GM23338 (cell line): ENCODE data around the gene ZNF440. TPM values are rescaled to one million over a fixed set of nuclear protein-coding genes. Genes with fewer than 3 reads are reported as not detected.

Experiments
- ATAC-seq: fragments of 200-7000 bp; cut with Tn5 transposase; 3 replicates; pipeline ENCODE4 v1.9.1; 2020
- DNase-seq: peaks from one replicate; pipeline ENCODE4 v3.0.0-alpha.2; 2015; ENCODE audit warnings: low spot score
- H2AFZ ChIP-seq: fragments of 200-600 bp; sonication (generic); 2 replicates; pipeline ENCODE4 v1.8.0; 2016; ENCODE audit warnings: antibody characterized with exemption, mild to moderate bottlenecking, moderate library complexity
- H3F3A ChIP-seq: fragments of 200-600 bp; sonication (generic); replicated peaks from 2 replicates; pipeline ENCODE4 v1.8.0; 2017; ENCODE audit warnings: antibody characterized with exemption, mixed run types, low read depth
- H3K27ac ChIP-seq: fragments of 200-600 bp; sonication (generic); 2 replicates; pipeline ENCODE4 v1.6.1; 2016; ENCODE audit warnings: low read depth
- H3K27me3 ChIP-seq: fragments of 200-600 bp; sonication (generic); 2 replicates; pipeline ENCODE4 v1.8.0; 2016; ENCODE audit warnings: mild to moderate bottlenecking, mixed run types, moderate library complexity; ENCODE audit not compliant: insufficient read depth
- H3K36me3 ChIP-seq: fragments of 200-600 bp; sonication (generic); 2 replicates; pipeline ENCODE4 v1.8.0; 2016; ENCODE audit warnings: mild to moderate bottlenecking; ENCODE audit not compliant: insufficient read depth
- H3K4me1 ChIP-seq: fragments of 200-600 bp; sonication (generic); 2 replicates; pipeline ENCODE4 v1.8.0; 2016; ENCODE audit warnings: mild to moderate bottlenecking, moderate library complexity; ENCODE audit not compliant: insufficient read depth
- H3K4me2 ChIP-seq: fragments of 200-600 bp; sonication (generic); 2 replicates; pipeline ENCODE4 v1.7.1; 2017; ENCODE audit warnings: mixed run types
- H3K4me3 ChIP-seq: fragments of 200-600 bp; sonication (generic); 2 replicates; pipeline ENCODE4 v1.6.1; 2016; ENCODE audit warnings: mixed run types
- H3K79me2 ChIP-seq: fragments of 200-600 bp; sonication (generic); replicated peaks from 2 replicates; pipeline ENCODE4 v1.8.0; 2017; ENCODE audit warnings: mild to moderate bottlenecking; ENCODE audit not compliant: insufficient read depth
- H3K9me2 ChIP-seq: fragments of 200-600 bp; sonication (generic); 2 replicates; pipeline ENCODE4 v1.8.0; 2017; ENCODE audit not compliant: insufficient read depth
- H4K20me1 ChIP-seq: fragments of 200-600 bp; sonication (generic); replicated peaks from 2 replicates; pipeline ENCODE4 v1.8.0; 2017; ENCODE audit warnings: mild to moderate bottlenecking; ENCODE audit not compliant: insufficient read depth
- H3K27ac Mint-ChIP-seq: 2 replicates; pipeline ENCODE4 v1.8.0; 2020; ENCODE audit warnings: inconsistent platforms, mild to moderate bottlenecking, moderate library complexity, mixed read lengths
- H3K27me3 Mint-ChIP-seq: 3 replicates; pipeline ENCODE4 v1.8.0; 2022; ENCODE audit warnings: low read depth, mild to moderate bottlenecking, moderate library complexity, mixed read lengths, inconsistent platforms; ENCODE audit not compliant: insufficient read depth, poor library complexity
- H3K36me3 Mint-ChIP-seq: 3 replicates; pipeline ENCODE4 v1.8.0; 2021; ENCODE audit warnings: low read depth, mild to moderate bottlenecking, inconsistent platforms, moderate library complexity, mixed read lengths
- H3K4me1 Mint-ChIP-seq: 3 replicates; pipeline ENCODE4 v1.8.0; 2020; ENCODE audit warnings: mild to moderate bottlenecking, inconsistent platforms, mixed read lengths
- H3K4me3 Mint-ChIP-seq: 3 replicates; pipeline ENCODE4 v1.8.0; 2021; ENCODE audit warnings: moderate library complexity, mild to moderate bottlenecking, inconsistent platforms, mixed read lengths
- H3K9me3 Mint-ChIP-seq: 3 replicates; pipeline ENCODE4 v1.8.0; 2020; ENCODE audit warnings: moderate library complexity, mild to moderate bottlenecking, inconsistent platforms, mixed read lengths
- CREB1 ChIP-seq: fragments of 250-450 bp; sonication (Bioruptor Pico); IDR thresholded peaks from 2 replicates; pipeline ENCODE4 v1.5.0; 2020; ENCODE audit warnings: low read depth, mild to moderate bottlenecking, moderate library complexity
- CTCF ChIP-seq, 2 experiments: fragments of 200-600 bp in 1 of 2; sonication (generic) in 1 of 2; conservative IDR thresholded peaks; 2 replicates each; pipeline versions ENCODE4 v1.5.1 to v1.6.1; 2016 to 2017; ENCODE audit warnings: antibody characterized with exemption in 2 of 2, low read depth in 2 of 2, mild to moderate bottlenecking in 2 of 2, moderate library complexity in 1 of 2
- ETS1 ChIP-seq: IDR thresholded peaks from 2 replicates; pipeline ENCODE4 v1.6.1; 2016; ENCODE audit warnings: antibody characterized with exemption
- EZH2 ChIP-seq: fragments of 200-600 bp; sonication (generic); IDR thresholded peaks from one replicate; pipeline ENCODE4 v1.8.0; 2017; ENCODE audit warnings: antibody characterized with exemption, mild to moderate bottlenecking, low read depth; ENCODE audit not compliant: unreplicated experiment
- EZH2phosphoT487 ChIP-seq: fragments of 200-600 bp; sonication (generic); IDR thresholded peaks from one replicate; pipeline ENCODE4 v1.8.1; 2018; ENCODE audit warnings: antibody characterized with exemption; ENCODE audit not compliant: unreplicated experiment
- JUNB ChIP-seq: IDR thresholded peaks from one replicate; pipeline ENCODE4 v1.6.1; 2016; ENCODE audit warnings: antibody characterized with exemption; ENCODE audit not compliant: unreplicated experiment
- NANOG ChIP-seq: IDR thresholded peaks from 2 replicates; pipeline ENCODE4 v1.6.1; 2016; ENCODE audit warnings: antibody characterized with exemption, borderline replicate concordance
- POLR2AphosphoS5 ChIP-seq: IDR thresholded peaks from 2 replicates; pipeline ENCODE4 v1.6.1; 2016; ENCODE audit warnings: antibody characterized with exemption, low read depth
- REST ChIP-seq: IDR thresholded peaks from one replicate; pipeline ENCODE4 v1.6.1; 2018; ENCODE audit warnings: antibody characterized with exemption; ENCODE audit not compliant: unreplicated experiment
- STAT1 ChIP-seq: IDR thresholded peaks from one replicate; pipeline ENCODE4 v1.6.1; 2016; ENCODE audit warnings: antibody characterized with exemption; ENCODE audit not compliant: unreplicated experiment
- ZNF114 ChIP-seq: fragments of 250-450 bp; sonication (Bioruptor Pico); IDR thresholded peaks from 2 replicates; pipeline ENCODE4 v1.5.0; 2020; ENCODE audit warnings: mild to moderate bottlenecking, moderate library complexity
- ZNF331 ChIP-seq: fragments of 250-450 bp; sonication (Bioruptor Pico); IDR thresholded peaks from 2 replicates; pipeline ENCODE4 v1.5.0; 2020; ENCODE audit warnings: low read depth, mild to moderate bottlenecking, moderate library complexity
- ZNF462 ChIP-seq: fragments of 250-450 bp; sonication (Bioruptor Pico); IDR thresholded peaks from 2 replicates; pipeline ENCODE4 v1.5.0; 2020; ENCODE audit warnings: mild to moderate bottlenecking, moderate library complexity
- polyA plus RNA-seq: library from polyadenylated mRNA; unstranded; fragments of >200 nt; fragmentation: Nextera tagmentation; extraction: Ambion mirVana; gene quantifications from 2 replicates; pipeline ENCODE4 v1.2.1, GENCODE V29; 2016
- total RNA-seq: library from RNA; depleted of rRNA; stranded (reverse); fragments of >200 nt; shearing (Covaris generic); gene quantifications from 2 replicates; pipeline ENCODE4 v1.2.3, GENCODE V29; 2014

The ZNF440 gene
- total and polyA plus RNA-seq, 2 experiments from 2014 or later, result 2.5 to 9.3 TPM

- no peak overlapping the region for H3K4me2 ChIP-seq
- H3K27ac Mint-ChIP-seq, result no peak overlapping the region
- peaks cover 28% of the 10 kb centered on the region for H3K36me3 Mint-ChIP-seq
- no peaks in the 10 kb centered on the region for H3K4me1 ChIP-seq
- peaks cover 95% of the 10 kb centered on the region for H3K9me3 Mint-ChIP-seq
- no peak overlapping the region for H3K27ac ChIP-seq
- TF ChIP-seq ZNF114 (CRISPR knock-in tag) (no peak), POLR2AphosphoS5 (no peak), EZH2phosphoT487 (no peak), STAT1 (no peak), CTCF (conservative IDR thresholded peaks at IDR 0.05; ENCODE audit: low read depth in 2 of 2) (no peak), REST (no peak), EZH2 (no peak), NANOG (no peak), ZNF331 (CRISPR knock-in tag) (no peak), JUNB (no peak), ZNF462 (CRISPR knock-in tag) (no peak), ETS1 (no peak), CREB1 (CRISPR knock-in tag) (no peak)
- DNase-seq (no peak), ATAC-seq (no peak)
- no peak overlapping the region for H3K4me3 Mint-ChIP-seq
- H3K4me1 Mint-ChIP-seq, result no peaks in the 10 kb centered on the region
- H3K9me2 ChIP-seq, result no peaks in the 10 kb centered on the region
- peaks cover 18% of the 10 kb centered on the region for H3K36me3 ChIP-seq
- no peaks in the 10 kb centered on the region for H3F3A ChIP-seq
- no peaks in the 10 kb centered on the region for H3K27me3 ChIP-seq
- H3K27me3 Mint-ChIP-seq, result no peaks in the 10 kb centered on the region
- H4K20me1 ChIP-seq, result no peaks in the 10 kb centered on the region
- H3K79me2 ChIP-seq, result no peaks in the 10 kb centered on the region
- H2AFZ ChIP-seq, result no peak overlapping the region
- no peak overlapping the region for H3K4me3 ChIP-seq
Measured at GRCh38 chr19:11872624-11873023, 58.6 kb downstream of the ZNF440 start.
